ENCODE results near the gene WDR59. TPM values are rescaled to one million over a fixed set of nuclear protein-coding genes. Genes with fewer than 3 reads are reported as not detected.
"Not testable (repeated sequence)": the region's sequence is repeated elsewhere in the genome, so short reads cannot be mapped to it uniquely, and the experiment has no call there.

Gene WDR59
- polyA plus RNA-seq, 1 donor = 109 TPM

GRCh38 chr16:75014318-75014717 lies 29.4 kb upstream of the WDR59 start:
- DNase-seq = no peak

- DNase-seq = not testable (repeated sequence)
These were observed 28.2 kb upstream of the WDR59 start for GRCh38 chr16:75013123-75013522.

GRCh38 chr16:75012380-75013081 lies 27.6 kb upstream of the WDR59 start:
- DNase-seq = no peak

- no peak for DNase-seq
These were observed 26.8 kb upstream of the WDR59 start for GRCh38 chr16:75011634-75012307.

GRCh38 chr16:75010427-75010826 lies 25.5 kb upstream of the WDR59 start:
- DNase-seq = no peak

GRCh38 chr16:75007443-75007842 lies 22.5 kb upstream of the WDR59 start:
- DNase-seq = no peak

GRCh38 chr16:75005697-75006096 lies 20.8 kb upstream of the WDR59 start:
- DNase-seq = no peak

GRCh38 chr16:75004460-75004859 lies 19.5 kb upstream of the WDR59 start:
- no peak for DNase-seq

GRCh38 chr16:75003931-75004330 lies 19.0 kb upstream of the WDR59 start:
- no peak for DNase-seq

- no peak for DNase-seq
These were observed 17.6 kb upstream of the WDR59 start for GRCh38 chr16:75002474-75002873.

- DNase-seq = no peak
These were observed 15.7 kb upstream of the WDR59 start for GRCh38 chr16:75000481-75001081.

GRCh38 chr16:74999609-75000480 lies 14.9 kb upstream of the WDR59 start:
- no peak for DNase-seq

- no peak for DNase-seq
These were observed 14.3 kb upstream of the WDR59 start for GRCh38 chr16:74999219-74999608.

- DNase-seq = peak; percentile 80
These were observed 13.7 kb upstream of the WDR59 start, which contains the start of gene ZNRF1 for GRCh38 chr16:74998481-74999218. Gene ZNRF1, plus strand, starts transcription at chr16:74999024. Its CDS starts 648 bp downstream, at chr16:74999672.

- no peak for DNase-seq
These were observed 12.1 kb upstream of the WDR59 start for GRCh38 chr16:74997042-74997491.

GRCh38 chr16:74995986-74996385 lies 11.1 kb upstream of the WDR59 start:
- no peak for DNase-seq

GRCh38 chr16:74991593-74992403 lies 6.9 kb upstream of the WDR59 start:
- DNase-seq = no peak

GRCh38 chr16:74991268-74991592 lies 6.3 kb upstream of the WDR59 start:
- DNase-seq = no peak

- DNase-seq = no peak
These were observed 5.9 kb upstream of the WDR59 start for GRCh38 chr16:74990832-74991231.

- DNase-seq = not testable (repeated sequence)
These were observed 4.9 kb upstream of the WDR59 start for GRCh38 chr16:74989864-74990263.
